Liver (tissue), 9 donors: Measurements from ENCODE around the gene PAOX. TPM values are rescaled to one million over a fixed set of nuclear protein-coding genes. Genes with fewer than 3 reads are reported as not detected.

Experiments used
- DNase-seq: peaks from one replicate; pipeline ENCODE4 v3.0.0-alpha.2; 2017; ENCODE audit warnings: low spot score
- H3K27ac ChIP-seq, 2 donors: one replicate each; pipeline ENCODE4 v1.7.0; 2013; ENCODE audit warnings: inconsistent platforms in 2 of 2, low read length in 2 of 2, control low read depth in 1 of 2, low read depth in 1 of 2, mild to moderate bottlenecking in 1 of 2
- H3K27me3 ChIP-seq, 4 donors: one replicate each; pipeline versions ENCODE4 v1.6.1 to v1.7.0; 2013; ENCODE audit warnings: low read length in 3 of 4, inconsistent platforms in 1 of 4, mild to moderate bottlenecking in 1 of 4, moderate library complexity in 1 of 4; ENCODE audit not compliant: control insufficient read depth in 4 of 4, insufficient read depth in 4 of 4
- H3K36me3 ChIP-seq, 4 donors: one replicate each; pipeline versions ENCODE4 v1.6.1 to v1.7.0; 2013; ENCODE audit warnings: low read length in 3 of 4, mild to moderate bottlenecking in 3 of 4, low read depth in 1 of 4, moderate library complexity in 1 of 4; ENCODE audit not compliant: control insufficient read depth in 4 of 4, insufficient read depth in 3 of 4
- H3K4me1 ChIP-seq, 4 donors: one replicate each; pipeline versions ENCODE4 v1.6.1 to v1.7.0; 2013; ENCODE audit warnings: low read length in 3 of 4, mild to moderate bottlenecking in 3 of 4, moderate library complexity in 1 of 4; ENCODE audit not compliant: control insufficient read depth in 4 of 4, insufficient read depth in 4 of 4
- H3K4me3 ChIP-seq, 3 donors: one replicate each; pipeline versions ENCODE4 v1.6.1 to v1.7.0; 2013; ENCODE audit warnings: low read length in 3 of 3, control low read depth in 1 of 3, low read depth in 1 of 3, mild to moderate bottlenecking in 1 of 3
- H3K9ac ChIP-seq, 2 donors: one replicate each; pipeline ENCODE4 v1.7.0; 2013; ENCODE audit warnings: low read length in 2 of 2, mild to moderate bottlenecking in 2 of 2, moderate library complexity in 2 of 2, control low read depth in 1 of 2, low read depth in 1 of 2
- H3K9me3 ChIP-seq, 4 donors: one replicate each; pipeline versions ENCODE4 v1.6.1 to v1.7.0; 2013; ENCODE audit warnings: low read length in 3 of 4; ENCODE audit not compliant: control insufficient read depth in 4 of 4
- ATF3 ChIP-seq: IDR thresholded peaks from 2 replicates; pipeline ENCODE4 v1.6.1; 2016; ENCODE audit warnings: antibody characterized with exemption
- EGR1 ChIP-seq, 2 donors: IDR thresholded peaks; 2 replicates each; pipeline ENCODE4 v1.6.1; 2016 to 2018; ENCODE audit warnings: antibody characterized with exemption in 2 of 2, low read depth in 2 of 2
- FOXA1 ChIP-seq: IDR thresholded peaks from 2 replicates; pipeline ENCODE4 v1.6.1; 2016; ENCODE audit warnings: antibody characterized with exemption
- FOXA2 ChIP-seq: IDR thresholded peaks from 2 replicates; pipeline ENCODE4 v1.6.1; 2016; ENCODE audit warnings: antibody characterized with exemption
- GABPA ChIP-seq, 2 donors: IDR thresholded peaks in 1 of 2; conservative IDR thresholded peaks in 1 of 2; 2 replicates each; pipeline ENCODE4 v1.6.1; 2016; ENCODE audit warnings: antibody characterized with exemption in 2 of 2, mild to moderate bottlenecking in 1 of 2, moderate library complexity in 1 of 2
- HNF4A ChIP-seq, 2 donors: conservative IDR thresholded peaks; 2 replicates each; pipeline ENCODE4 v1.6.1; 2016; ENCODE audit warnings: antibody characterized with exemption in 2 of 2, mild to moderate bottlenecking in 2 of 2
- HNF4G ChIP-seq: IDR thresholded peaks from 2 replicates; pipeline ENCODE4 v1.6.1; 2016; ENCODE audit warnings: antibody characterized with exemption
- JUND ChIP-seq, 2 donors: IDR thresholded peaks; 2 replicates each; pipeline ENCODE4 v1.6.1; 2016; ENCODE audit warnings: antibody characterized with exemption in 2 of 2
- NR2F2 ChIP-seq: IDR thresholded peaks from 2 replicates; pipeline ENCODE4 v1.6.1; 2016; ENCODE audit warnings: antibody characterized with exemption
- RAD21 ChIP-seq, 2 donors: IDR thresholded peaks; 2 replicates each; pipeline ENCODE4 v1.6.1; 2016; ENCODE audit warnings: antibody characterized with exemption in 2 of 2, mild to moderate bottlenecking in 2 of 2
- TAF1 ChIP-seq: conservative IDR thresholded peaks from 2 replicates; pipeline ENCODE4 v1.6.1; 2016; ENCODE audit warnings: antibody characterized with exemption, mild to moderate bottlenecking
- YY1 ChIP-seq: IDR thresholded peaks from 2 replicates; pipeline ENCODE4 v1.6.1; 2016; ENCODE audit warnings: antibody characterized with exemption, mild to moderate bottlenecking
- ZBTB33 ChIP-seq: IDR thresholded peaks from 2 replicates; pipeline ENCODE4 v1.6.1; 2016; ENCODE audit warnings: antibody characterized with exemption
- WGBS: extraction: QIAGEN DNeasy Blood & Tissue Kit; methylation state at CpG from one replicate; pipeline ENCODE4 v1.1.7; 2013; 5-methylcytosine and 5-hydroxymethylcytosine counted together
- polyA plus RNA-seq, 2 donors: library from polyadenylated mRNA; stranded (reverse) in 1 of 2; unstranded in 1 of 2; fragments of 200-250 nt in 1 of 2; fragments of >200 nt in 1 of 2; fragmentation: Nextera tagmentation in 1 of 2; extraction: Ambion mirVana in 1 of 2; gene quantifications; one replicate each; pipeline versions ENCODE4 v1.2.1 to v1.2.3, GENCODE V29; 2013 to 2015
- total RNA-seq, 2 donors: library from RNA; depleted of rRNA; stranded (reverse); fragments of >200 nt; gene quantifications; one replicate each; pipeline ENCODE4 v1.2.3, GENCODE V29; 2014
- TF ChIP-seq, protein P1 (sequence below): IDR thresholded peaks from 2 replicates; pipeline ENCODE4 v1.6.1; 2016; ENCODE audit warnings: antibody characterized with exemption
- TF ChIP-seq, protein P2 (sequence below): IDR thresholded peaks from 2 replicates; pipeline ENCODE4 v1.6.1; 2016; ENCODE audit warnings: antibody characterized with exemption, mild to moderate bottlenecking
- TF ChIP-seq, protein P3 (sequence below): fragments of 150-350 bp; IDR thresholded peaks from 2 replicates; pipeline ENCODE4 v1.5.1; 2017; ENCODE audit warnings: improper control_type of control experiment, low read depth, low read length; ENCODE audit not compliant: missing input control
- donor health status: healthy.
- donor health status: healthy.
- donor health status: healthy.
- donor health status: healthy.
- donor health status: healthy.

The PAOX gene
- total and polyA plus RNA-seq, 4 donors: 4.8 to 17.8 (median 13.3) TPM

DNA sequence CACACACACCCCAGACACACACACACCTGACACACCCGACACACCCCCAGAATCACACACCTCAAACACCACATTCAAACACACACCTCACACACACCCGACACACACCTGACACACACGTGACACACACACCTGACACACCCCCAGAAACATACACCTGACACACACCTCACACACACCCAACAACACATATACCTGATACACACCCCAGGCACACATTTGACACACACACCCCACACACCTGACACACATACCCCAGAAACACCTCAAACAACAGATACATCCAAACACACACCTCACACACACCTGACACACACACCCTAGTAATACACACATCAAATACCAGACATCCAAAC, 41.7 kb upstream of the PAOX start:
- Histone ChIP-seq H3K9ac (no peak overlapping the region), H3K27me3 (peaks cover 0 to 14% (median 8%) of the 10 kb centered on the region in 4 donors), H3K4me3 (no peak overlapping the region), H3K27ac (no peak overlapping the region), H3K9me3 (no peaks in the 10 kb centered on the region), H3K36me3 (no peaks in the 10 kb centered on the region), H3K4me1 (peaks cover 0 to 16% (median 8%) of the 10 kb centered on the region in 4 donors)
- TF ChIP-seq TAF1: no peak
- no peak for TF ChIP-seq FOXA2
- 86% methylated on average over 3 of the region's 3 CpGs for WGBS
- DNase-seq: no peak

- no peak overlapping the region for H3K4me3 ChIP-seq
- TF ChIP-seq, protein P1, sequence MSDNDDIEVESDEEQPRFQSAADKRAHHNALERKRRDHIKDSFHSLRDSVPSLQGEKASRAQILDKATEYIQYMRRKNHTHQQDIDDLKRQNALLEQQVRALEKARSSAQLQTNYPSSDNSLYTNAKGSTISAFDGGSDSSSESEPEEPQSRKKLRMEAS: no peak
- TF ChIP-seq JUND (IDR thresholded peaks at IDR 0.05): no peak
- TF ChIP-seq YY1: no peak
- no peak for TF ChIP-seq HNF4G
- TF ChIP-seq RAD21 (IDR thresholded peaks at IDR 0.05): no peak
- H3K27me3 ChIP-seq: peaks cover 0 to 14% (median 8%) of the 10 kb centered on the region in 4 donors
- DNase-seq: no peak
- no peaks in the 10 kb centered on the region for H3K36me3 ChIP-seq
- peaks cover 0 to 16% (median 12%) of the 10 kb centered on the region in 4 donors for H3K4me1 ChIP-seq
- H3K9me3 ChIP-seq: no peaks in the 10 kb centered on the region
- no peak overlapping the region for H3K27ac ChIP-seq
- 86% methylated on average over 10 of the region's 10 CpGs for WGBS
- H3K9ac ChIP-seq: no peak overlapping the region
Measured at GRCh38 chr10:133338080-133339071, 40.7 kb upstream of the PAOX start.

DNA sequence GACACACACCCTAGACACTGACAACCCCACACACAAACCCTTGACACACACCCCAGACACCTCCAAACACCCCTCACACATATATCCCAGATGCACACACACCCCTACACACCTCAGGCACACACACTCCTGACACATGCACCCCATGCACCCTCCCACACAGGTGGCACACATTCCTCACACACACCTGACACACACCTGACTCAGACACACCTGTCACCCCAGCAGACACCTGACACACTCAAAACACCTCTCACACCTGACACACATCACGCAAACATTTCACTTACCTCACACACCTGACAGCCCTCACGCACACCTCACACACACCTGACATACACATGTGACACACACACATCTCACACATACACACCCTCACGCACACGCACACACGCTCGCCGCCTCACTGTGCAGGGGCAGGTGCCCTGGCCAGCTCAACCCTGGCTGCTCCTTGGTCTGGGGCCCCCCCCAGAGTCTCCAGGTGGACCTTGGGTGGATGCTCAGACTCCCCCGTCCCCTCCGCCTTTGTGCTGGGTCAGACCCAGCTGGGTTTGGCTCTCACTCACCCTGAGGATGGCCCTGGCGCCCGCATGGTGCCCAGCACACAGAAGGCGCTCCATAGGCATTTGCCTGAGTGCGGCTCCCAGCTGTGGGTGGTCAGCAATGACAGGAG, 39.2 kb upstream of the PAOX start:
- Histone ChIP-seq H3K4me1 (peaks cover 0 to 16% (median 12%) of the 10 kb centered on the region in 4 donors), H3K4me3 (no peak overlapping the region), H3K9ac (no peak overlapping the region), H3K27ac (no peak overlapping the region), H3K36me3 (no peaks in the 10 kb centered on the region), H3K9me3 (no peaks in the 10 kb centered on the region), H3K27me3 (peaks cover 0 to 14% (median 8%) of the 10 kb centered on the region in 4 donors)
- no peak for DNase-seq
- TF ChIP-seq RAD21 (IDR thresholded peaks at IDR 0.05) (no peak), FOXA1 (no peak), TAF1 (no peak), NR2F2 (no peak), HNF4A (conservative IDR thresholded peaks at IDR 0.05) (no peak), FOXA2 (no peak), YY1 (no peak), ATF3 (no peak), HNF4G (no peak), EGR1 (IDR thresholded peaks at IDR 0.05; ENCODE audit: low read depth in 2 of 2) (no peak), ZBTB33 (no peak), GABPA (IDR thresholded peaks at IDR 0.05 in 1 of 2, conservative IDR thresholded peaks at IDR 0.05 in 1 of 2) (no peak)
- TF ChIP-seq, protein P2, sequence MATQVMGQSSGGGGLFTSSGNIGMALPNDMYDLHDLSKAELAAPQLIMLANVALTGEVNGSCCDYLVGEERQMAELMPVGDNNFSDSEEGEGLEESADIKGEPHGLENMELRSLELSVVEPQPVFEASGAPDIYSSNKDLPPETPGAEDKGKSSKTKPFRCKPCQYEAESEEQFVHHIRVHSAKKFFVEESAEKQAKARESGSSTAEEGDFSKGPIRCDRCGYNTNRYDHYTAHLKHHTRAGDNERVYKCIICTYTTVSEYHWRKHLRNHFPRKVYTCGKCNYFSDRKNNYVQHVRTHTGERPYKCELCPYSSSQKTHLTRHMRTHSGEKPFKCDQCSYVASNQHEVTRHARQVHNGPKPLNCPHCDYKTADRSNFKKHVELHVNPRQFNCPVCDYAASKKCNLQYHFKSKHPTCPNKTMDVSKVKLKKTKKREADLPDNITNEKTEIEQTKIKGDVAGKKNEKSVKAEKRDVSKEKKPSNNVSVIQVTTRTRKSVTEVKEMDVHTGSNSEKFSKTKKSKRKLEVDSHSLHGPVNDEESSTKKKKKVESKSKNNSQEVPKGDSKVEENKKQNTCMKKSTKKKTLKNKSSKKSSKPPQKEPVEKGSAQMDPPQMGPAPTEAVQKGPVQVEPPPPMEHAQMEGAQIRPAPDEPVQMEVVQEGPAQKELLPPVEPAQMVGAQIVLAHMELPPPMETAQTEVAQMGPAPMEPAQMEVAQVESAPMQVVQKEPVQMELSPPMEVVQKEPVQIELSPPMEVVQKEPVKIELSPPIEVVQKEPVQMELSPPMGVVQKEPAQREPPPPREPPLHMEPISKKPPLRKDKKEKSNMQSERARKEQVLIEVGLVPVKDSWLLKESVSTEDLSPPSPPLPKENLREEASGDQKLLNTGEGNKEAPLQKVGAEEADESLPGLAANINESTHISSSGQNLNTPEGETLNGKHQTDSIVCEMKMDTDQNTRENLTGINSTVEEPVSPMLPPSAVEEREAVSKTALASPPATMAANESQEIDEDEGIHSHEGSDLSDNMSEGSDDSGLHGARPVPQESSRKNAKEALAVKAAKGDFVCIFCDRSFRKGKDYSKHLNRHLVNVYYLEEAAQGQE: no peak
- TF ChIP-seq, protein P1: no peak
- TF ChIP-seq, protein P3, sequence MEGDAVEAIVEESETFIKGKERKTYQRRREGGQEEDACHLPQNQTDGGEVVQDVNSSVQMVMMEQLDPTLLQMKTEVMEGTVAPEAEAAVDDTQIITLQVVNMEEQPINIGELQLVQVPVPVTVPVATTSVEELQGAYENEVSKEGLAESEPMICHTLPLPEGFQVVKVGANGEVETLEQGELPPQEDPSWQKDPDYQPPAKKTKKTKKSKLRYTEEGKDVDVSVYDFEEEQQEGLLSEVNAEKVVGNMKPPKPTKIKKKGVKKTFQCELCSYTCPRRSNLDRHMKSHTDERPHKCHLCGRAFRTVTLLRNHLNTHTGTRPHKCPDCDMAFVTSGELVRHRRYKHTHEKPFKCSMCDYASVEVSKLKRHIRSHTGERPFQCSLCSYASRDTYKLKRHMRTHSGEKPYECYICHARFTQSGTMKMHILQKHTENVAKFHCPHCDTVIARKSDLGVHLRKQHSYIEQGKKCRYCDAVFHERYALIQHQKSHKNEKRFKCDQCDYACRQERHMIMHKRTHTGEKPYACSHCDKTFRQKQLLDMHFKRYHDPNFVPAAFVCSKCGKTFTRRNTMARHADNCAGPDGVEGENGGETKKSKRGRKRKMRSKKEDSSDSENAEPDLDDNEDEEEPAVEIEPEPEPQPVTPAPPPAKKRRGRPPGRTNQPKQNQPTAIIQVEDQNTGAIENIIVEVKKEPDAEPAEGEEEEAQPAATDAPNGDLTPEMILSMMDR: no peak
- WGBS: 88% methylated on average over 13 of the region's 13 CpGs
